ENCODE data around the gene ANKRD28. TPM values are rescaled to one million over a fixed set of nuclear protein-coding genes. Genes with fewer than 3 reads are reported as not detected.

Gene ANKRD28
- total RNA-seq, 2 donors from 2014 or later = 18.4 to 35.8 TPM

DNA sequence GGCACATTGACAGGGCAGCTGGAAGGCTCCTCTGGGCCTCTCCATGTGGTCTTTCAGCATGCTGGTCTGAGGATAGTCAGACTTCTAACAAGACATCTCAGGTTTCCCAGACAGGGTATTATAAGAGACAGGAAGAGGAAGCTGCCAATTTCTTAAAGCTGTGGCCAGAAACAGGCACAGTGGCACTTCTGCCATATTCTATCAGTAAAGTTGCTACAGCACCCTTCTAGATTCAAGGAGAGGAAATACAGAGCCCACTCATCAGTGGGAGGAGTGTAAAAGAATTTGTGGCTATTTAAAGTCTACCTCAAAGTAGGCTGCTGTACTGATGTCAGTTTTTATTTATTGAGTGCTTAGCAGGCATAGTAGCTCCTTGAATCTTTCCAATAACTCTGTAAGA, 140.8 kb downstream of the ANKRD28 start:
- H3K9me3 ChIP-seq = no peaks in the 10 kb centered on the region
- no peaks in the 10 kb centered on the region for H3K36me3 ChIP-seq
- DNase-seq (ENCODE audit: low spot score) = no peak
- H3K4me3 ChIP-seq = no peak overlapping the region
- no peaks in the 10 kb centered on the region for H3K4me1 ChIP-seq (replicated peaks)
- intact Hi-C loops (cut with DNase I) = no loop called here
- no peak overlapping the region for H3K27ac ChIP-seq
- H3K27me3 ChIP-seq (replicated peaks; ENCODE audit: insufficient read depth) = no peaks in the 10 kb centered on the region
- TF ChIP-seq POLR2AphosphoS5 (IDR thresholded peaks at IDR 0.05) (no peak), POLR2A (IDR thresholded peaks at IDR 0.05) (no peak)
- TF ChIP-seq, protein P1, sequence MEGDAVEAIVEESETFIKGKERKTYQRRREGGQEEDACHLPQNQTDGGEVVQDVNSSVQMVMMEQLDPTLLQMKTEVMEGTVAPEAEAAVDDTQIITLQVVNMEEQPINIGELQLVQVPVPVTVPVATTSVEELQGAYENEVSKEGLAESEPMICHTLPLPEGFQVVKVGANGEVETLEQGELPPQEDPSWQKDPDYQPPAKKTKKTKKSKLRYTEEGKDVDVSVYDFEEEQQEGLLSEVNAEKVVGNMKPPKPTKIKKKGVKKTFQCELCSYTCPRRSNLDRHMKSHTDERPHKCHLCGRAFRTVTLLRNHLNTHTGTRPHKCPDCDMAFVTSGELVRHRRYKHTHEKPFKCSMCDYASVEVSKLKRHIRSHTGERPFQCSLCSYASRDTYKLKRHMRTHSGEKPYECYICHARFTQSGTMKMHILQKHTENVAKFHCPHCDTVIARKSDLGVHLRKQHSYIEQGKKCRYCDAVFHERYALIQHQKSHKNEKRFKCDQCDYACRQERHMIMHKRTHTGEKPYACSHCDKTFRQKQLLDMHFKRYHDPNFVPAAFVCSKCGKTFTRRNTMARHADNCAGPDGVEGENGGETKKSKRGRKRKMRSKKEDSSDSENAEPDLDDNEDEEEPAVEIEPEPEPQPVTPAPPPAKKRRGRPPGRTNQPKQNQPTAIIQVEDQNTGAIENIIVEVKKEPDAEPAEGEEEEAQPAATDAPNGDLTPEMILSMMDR (IDR thresholded peaks at IDR 0.05) = no peak

DNA sequence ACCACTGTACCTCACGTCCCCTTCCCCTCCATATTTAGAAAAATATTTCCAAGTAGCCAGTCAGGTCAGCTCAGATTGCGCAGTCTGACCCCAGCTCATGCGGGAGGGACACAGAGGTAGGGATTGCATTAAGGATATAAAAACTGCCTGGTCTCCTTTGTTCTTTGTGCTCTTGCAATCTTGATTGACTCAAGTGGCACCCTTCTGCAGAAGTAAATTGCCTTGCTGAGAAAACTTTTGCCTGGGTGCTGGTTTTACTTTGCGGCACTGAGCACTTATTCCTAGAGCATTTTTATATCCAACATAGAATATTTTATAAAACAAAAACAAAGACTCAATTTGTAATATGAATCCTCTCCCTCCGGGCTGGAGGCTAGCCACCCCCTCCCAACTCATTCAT, 141.4 kb downstream of the ANKRD28 start:
- intact Hi-C loops (cut with DNase I) = no loop called here
- no peak overlapping the region for H3K27ac ChIP-seq
- TF ChIP-seq POLR2AphosphoS5 (IDR thresholded peaks at IDR 0.05) (no peak), POLR2A (IDR thresholded peaks at IDR 0.05) (no peak)
- TF ChIP-seq, protein P1 (IDR thresholded peaks at IDR 0.05) = no peak
- no peaks in the 10 kb centered on the region for H3K36me3 ChIP-seq
- WGBS = 78% methylated on average over 5 of the region's 5 CpGs
- DNase-seq (ENCODE audit: low spot score) = no peak
- no peaks in the 10 kb centered on the region for H3K4me1 ChIP-seq (replicated peaks)
- no peaks in the 10 kb centered on the region for H3K9me3 ChIP-seq
- H3K4me3 ChIP-seq = no peak overlapping the region
- H3K27me3 ChIP-seq (replicated peaks; ENCODE audit: insufficient read depth) = no peaks in the 10 kb centered on the region

DNA sequence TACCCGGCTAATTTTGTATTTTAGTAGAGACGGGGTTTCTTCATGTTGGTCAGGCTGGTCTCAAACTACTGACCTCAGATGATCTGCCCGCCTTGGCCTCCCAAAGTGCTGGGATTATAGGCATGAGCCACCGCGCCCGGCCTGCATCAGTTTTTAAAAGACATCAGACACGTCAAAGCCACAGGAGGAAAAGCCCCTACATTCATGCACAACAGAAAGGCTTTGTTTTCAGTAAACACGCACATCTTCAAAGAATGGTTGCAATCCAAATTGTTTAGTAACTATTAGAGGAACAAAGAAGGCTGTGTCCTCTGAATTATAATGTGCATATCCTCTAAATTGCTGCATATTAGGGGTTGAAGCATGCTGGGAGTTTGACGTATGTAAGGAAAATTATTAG, 142.9 kb downstream of the ANKRD28 start:
- Histone ChIP-seq H3K27ac (no peak overlapping the region), H3K4me1 (replicated peaks) (no peaks in the 10 kb centered on the region), H3K9me3 (no peaks in the 10 kb centered on the region), H3K4me3 (no peak overlapping the region), H3K27me3 (replicated peaks; ENCODE audit: insufficient read depth) (no peaks in the 10 kb centered on the region), H3K36me3 (no peaks in the 10 kb centered on the region)
- DNase-seq (ENCODE audit: low spot score) = no peak
- intact Hi-C loops (cut with DNase I) = no loop called here
- 82% methylated on average over 9 of the region's 9 CpGs for WGBS
- TF ChIP-seq, protein P1 (IDR thresholded peaks at IDR 0.05) = no peak
- TF ChIP-seq POLR2A (IDR thresholded peaks at IDR 0.05) = no peak
- no peak for TF ChIP-seq POLR2AphosphoS5 (IDR thresholded peaks at IDR 0.05)

DNA sequence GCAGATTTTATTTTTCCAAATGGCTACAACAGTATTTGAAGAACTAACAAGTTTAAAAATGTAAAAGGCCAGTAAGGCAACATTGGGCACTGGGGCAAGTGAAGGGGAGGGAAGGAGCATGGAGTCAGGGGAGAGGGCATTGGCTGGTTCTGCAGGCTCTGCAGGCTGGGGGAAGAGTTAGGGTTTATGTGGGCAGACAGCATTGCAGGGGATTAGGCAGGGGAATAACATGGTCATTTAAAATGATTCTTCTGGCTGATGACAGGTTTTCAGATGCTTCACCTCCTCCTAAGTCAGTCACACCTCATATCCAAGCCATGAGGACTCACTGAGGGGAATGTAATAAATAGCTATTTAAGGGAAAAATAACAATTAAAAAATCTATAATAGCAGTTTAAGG, 143.7 kb downstream of the ANKRD28 start:
- TF ChIP-seq, protein P1 (IDR thresholded peaks at IDR 0.05) = no peak
- TF ChIP-seq POLR2A (IDR thresholded peaks at IDR 0.05) = no peak
- no peak for TF ChIP-seq POLR2AphosphoS5 (IDR thresholded peaks at IDR 0.05)
- Histone ChIP-seq H3K4me1 (replicated peaks) (no peaks in the 10 kb centered on the region), H3K4me3 (no peak overlapping the region), H3K27ac (no peak overlapping the region), H3K36me3 (no peaks in the 10 kb centered on the region), H3K27me3 (replicated peaks; ENCODE audit: insufficient read depth) (no peaks in the 10 kb centered on the region), H3K9me3 (no peaks in the 10 kb centered on the region)
- intact Hi-C loops (cut with DNase I) = no loop called here
- no peak for DNase-seq (ENCODE audit: low spot score)

DNA sequence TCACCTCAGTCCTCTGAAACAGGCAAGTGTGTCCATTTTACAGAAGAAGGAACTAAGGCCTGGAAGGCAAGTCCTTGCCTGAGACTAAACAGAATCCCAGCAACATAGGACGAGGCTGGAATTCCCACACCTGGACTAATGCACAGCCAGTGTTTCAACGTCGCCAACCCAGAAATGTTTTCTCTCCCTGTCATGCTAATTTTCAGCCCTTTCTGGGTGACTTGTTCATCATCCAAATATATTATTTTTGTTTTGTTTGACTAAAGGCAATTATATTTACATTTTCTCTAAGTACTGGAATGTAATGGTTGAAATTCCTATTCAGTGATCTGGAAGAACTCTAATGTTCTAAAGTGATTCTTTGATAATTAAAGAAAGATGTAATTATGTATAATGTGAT, 144.5 kb downstream of the ANKRD28 start:
- Histone ChIP-seq H3K9me3 (no peaks in the 10 kb centered on the region), H3K4me1 (replicated peaks) (no peaks in the 10 kb centered on the region), H3K27me3 (replicated peaks; ENCODE audit: insufficient read depth) (no peaks in the 10 kb centered on the region), H3K27ac (no peak overlapping the region), H3K36me3 (no peaks in the 10 kb centered on the region), H3K4me3 (no peak overlapping the region)
- TF ChIP-seq, protein P1 (IDR thresholded peaks at IDR 0.05) = no peak
- TF ChIP-seq POLR2AphosphoS5 (IDR thresholded peaks at IDR 0.05) (no peak), POLR2A (IDR thresholded peaks at IDR 0.05) (no peak)
- intact Hi-C loops (cut with DNase I) = no loop called here
- WGBS = 95% methylated on average over 3 of the region's 3 CpGs
- no peak for DNase-seq (ENCODE audit: low spot score)

Data from prostate gland (tissue), 2 donors.